Kidney capillary endothelial cell (primary cell): ENCODE results near the gene SEMA6D.

Source experiments
- DNase-seq: peaks from one replicate; pipeline ENCODE4 v3.0.0-alpha.2; 2018; ENCODE audit warnings: low spot score

The SEMA6D gene

GRCh38 chr15:47743886-47744285 lies 26.6 kb downstream of the SEMA6D start:
- DNase-seq: no peak

DNA sequence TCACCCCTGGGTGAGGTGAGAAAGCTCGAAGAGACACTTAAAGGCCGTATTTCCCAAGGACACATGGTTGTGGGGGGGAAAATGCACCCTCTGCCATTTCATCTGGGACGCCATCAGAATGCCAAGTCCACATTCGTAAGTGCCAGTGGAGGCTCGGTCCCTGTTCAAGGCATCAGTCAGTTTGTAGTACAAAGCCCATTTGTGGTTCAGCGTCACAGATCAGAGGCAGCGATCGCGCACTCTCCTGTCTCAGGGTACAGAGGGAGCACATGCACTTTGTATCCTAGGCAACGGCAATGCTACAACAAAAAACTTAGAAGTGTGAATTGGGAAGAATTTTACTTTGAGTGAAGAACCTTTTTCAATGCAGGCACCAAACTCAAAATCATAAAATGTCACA lies 27.2 kb downstream of the SEMA6D start:
- DNase-seq: no peak

DNA sequence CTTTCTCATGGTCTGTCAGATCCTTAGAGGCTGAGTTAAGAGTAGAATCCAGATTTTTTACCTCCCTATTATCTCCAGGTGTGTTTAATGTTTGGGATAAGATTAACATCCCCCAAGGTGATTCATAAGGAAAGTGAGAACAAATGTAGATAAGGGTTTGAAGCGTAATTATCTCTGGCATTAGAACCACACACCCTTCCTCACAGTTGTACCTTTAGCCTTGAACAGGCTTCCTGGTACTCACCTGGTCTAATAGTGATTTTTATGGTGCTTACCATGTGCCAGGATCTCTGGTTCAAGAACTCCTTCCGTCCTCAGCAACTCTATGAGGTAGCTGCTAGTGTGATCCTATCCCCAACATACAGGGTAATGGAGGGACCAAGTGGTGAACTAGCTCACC lies 27.7 kb downstream of the SEMA6D start:
- DNase-seq: no peak

DNA sequence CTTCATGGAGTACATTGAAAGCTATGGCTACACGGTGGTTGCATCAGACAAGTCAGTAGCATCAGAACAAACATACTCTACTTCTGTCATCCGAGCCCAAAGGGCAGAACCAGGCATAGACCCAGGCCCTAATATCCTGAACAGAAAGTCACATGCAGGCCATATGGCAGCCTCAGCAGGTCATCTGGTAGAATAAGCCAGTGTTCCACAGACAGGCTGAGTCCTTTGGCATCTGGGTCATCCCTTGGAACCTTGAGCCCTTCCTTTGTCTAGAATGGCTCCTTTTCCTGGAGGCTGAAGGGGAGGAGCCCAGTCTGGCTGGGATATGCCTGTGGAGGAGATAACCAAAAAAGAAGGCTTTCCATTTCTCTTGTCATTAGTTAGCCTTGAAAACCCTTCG lies 29.2 kb downstream of the SEMA6D start:
- no peak for DNase-seq

DNA sequence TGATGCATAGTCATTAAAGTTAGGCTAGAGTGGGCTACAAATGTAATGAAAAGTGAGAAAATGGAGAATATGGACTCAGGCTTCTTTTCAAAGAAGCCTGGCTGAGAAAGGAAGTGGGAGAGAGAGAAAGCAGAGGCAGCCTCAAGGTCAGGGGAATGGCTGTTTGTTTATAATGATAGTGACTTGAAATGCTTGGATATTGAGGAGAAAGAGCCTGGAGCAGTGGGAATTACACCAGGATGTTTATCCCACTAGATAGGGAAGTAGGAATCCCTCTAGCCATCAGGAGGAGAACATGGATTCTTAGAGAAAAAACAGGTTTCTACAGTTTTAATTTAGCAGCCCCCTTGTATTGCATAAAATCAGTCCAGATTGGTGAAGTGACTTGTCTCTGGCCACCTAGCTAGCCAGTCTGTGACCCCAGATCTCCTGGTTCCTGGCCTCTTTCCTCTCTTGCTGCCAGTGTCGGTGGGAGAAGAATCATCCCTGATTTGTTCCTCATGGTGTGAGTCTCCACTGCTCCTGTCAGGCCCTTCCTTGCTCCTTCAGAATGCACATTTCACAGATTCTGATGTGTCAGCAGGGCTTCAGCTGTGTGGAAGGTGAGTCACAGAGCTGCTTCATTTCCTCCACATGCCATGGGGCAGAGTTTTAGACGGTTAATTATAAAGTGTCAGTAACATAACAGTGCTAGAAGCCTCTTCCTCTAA lies 32.9 kb downstream of the SEMA6D start:
- DNase-seq: peak; percentile 91

GRCh38 chr15:47750740-47751262 lies 33.5 kb downstream of the SEMA6D start:
- no peak for DNase-seq

DNA sequence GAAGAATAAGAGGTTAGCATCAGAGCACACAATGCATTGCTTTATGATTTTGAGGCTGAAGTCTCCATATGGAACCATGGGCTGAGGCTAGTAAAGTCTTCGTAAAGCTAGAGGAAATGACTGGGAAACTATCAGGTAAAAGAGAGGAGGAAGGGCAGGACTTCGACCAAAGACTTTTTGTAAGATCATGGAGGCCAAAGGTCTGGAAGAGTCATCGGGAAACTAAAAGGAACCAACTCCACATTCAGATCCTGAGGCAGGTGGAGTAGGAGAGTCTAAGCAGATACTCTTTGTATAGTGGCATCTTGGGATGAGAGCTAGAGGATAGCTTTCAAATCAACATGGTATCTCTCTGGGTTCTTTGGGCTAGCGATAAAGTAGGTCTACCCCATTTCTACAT lies 36.3 kb downstream of the SEMA6D start:
- no peak for DNase-seq

- DNase-seq: no peak
These were observed 37.0 kb downstream of the SEMA6D start for GRCh38 chr15:47754312-47754711.

DNA sequence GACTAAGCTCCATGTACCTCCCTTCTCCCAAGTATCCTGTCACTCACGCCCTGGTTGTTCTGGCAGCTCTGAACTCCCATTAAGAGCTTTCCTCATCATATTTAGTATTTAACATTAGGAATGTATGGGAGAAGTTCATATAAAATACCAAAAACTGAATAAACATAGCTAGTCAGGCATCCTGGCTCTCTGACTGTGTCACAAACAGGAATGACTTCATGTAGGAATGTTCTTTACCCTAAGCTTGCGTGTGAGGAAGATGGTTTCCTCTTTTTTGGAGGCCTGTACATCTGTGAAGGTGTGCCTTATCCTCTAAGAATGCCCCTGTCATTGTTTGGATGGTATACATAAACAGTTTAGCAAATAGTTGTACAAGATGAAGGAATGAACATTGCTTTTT lies 38.6 kb downstream of the SEMA6D start:
- no peak for DNase-seq

DNA sequence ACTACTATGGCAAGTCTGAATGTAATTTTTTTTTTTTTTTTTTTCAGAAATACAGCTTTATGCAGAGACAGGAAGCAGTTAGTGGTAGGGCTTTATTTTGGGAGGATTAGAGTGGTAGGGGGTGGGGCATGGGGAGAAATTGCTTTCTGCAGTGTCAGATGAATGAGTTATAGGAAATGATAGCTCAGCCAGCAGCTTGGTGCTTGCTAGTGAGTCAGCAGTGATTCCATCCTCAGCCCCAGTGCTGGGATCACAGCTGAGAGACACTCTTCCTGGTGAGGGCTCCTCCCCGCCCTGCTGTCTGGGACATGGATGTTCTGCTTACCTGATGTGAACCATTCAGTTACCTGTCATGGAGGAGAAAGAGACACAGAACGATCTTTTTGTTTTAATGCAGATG lies 39.6 kb downstream of the SEMA6D start:
- DNase-seq: peak; percentile 84

DNA sequence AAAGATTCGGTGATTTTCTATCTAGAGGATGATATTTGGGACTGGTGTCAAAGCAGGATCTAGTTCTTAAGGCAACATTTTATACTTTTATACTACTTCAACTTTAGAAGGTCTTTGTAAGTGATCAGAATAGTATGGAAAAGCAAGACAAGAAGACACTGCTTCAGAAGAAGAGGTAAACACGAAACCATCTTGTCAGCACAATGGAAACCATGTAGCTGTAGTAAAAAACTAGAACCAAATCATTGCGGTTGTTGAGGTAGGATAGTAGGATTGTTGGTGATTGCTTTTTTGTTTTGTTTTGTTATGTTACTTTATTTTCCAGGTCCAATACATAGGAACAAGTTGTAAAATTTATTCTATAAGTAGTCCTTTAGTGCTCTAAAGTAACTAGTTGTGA lies 40.0 kb downstream of the SEMA6D start:
- no peak for DNase-seq

- DNase-seq: no peak
These were observed 45.3 kb downstream of the SEMA6D start for GRCh38 chr15:47762621-47763020.

- no peak for DNase-seq
These were observed 47.4 kb downstream of the SEMA6D start for GRCh38 chr15:47764666-47765065.

DNA sequence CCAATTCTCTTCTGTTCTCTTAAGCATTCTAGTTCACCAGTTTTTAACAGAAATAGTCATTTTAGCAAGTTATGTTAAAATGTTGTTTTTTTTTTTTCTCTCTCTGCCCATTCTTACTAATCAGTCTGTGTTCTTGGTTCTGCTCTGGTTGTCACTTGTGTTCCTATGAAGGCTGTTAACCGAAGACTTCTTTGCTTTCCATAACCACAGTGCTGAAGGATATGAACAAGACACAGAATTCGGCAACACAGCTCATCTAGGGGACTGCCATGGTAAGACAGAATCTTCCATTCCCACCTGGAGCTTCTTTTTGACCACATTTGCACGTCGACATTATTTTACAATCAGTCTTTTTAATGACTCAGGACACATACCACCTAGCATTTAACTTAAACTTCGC lies 49.1 kb downstream of the SEMA6D start:
- DNase-seq: no peak

GRCh38 chr15:47767035-47767434 lies 49.7 kb downstream of the SEMA6D start:
- DNase-seq: no peak

GRCh38 chr15:47768735-47769134 lies 51.4 kb downstream of the SEMA6D start:
- no peak for DNase-seq

- no peak for DNase-seq
These were observed 51.9 kb downstream of the SEMA6D start for GRCh38 chr15:47769166-47769565.

- no peak for DNase-seq
These were observed 55.8 kb downstream of the SEMA6D start for GRCh38 chr15:47773143-47773542.

DNA sequence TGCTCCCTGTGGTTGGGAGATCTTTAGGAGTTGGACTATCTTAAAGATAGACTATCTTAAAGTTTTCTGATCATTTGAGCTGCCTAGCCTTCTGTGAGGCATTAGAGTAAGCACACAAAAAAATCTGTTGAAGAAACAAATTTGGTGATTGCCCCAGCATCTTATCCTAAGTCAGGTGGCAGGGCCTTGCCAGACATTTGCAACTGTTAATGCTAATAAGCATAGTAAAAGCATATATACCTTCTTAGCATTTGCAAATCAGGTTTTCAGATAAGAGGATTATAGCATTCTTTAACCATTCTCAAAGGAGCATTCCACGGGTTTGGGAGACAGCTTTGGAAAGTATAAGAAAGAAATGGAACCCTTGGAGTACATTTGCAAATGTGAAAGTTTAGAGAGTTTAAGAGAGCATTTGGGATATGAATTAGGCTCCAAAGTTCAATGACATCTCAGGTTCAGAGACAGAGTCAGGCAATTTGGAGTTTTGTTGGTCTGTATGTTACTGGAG lies 61.0 kb downstream of the SEMA6D start:
- no peak for DNase-seq

DNA sequence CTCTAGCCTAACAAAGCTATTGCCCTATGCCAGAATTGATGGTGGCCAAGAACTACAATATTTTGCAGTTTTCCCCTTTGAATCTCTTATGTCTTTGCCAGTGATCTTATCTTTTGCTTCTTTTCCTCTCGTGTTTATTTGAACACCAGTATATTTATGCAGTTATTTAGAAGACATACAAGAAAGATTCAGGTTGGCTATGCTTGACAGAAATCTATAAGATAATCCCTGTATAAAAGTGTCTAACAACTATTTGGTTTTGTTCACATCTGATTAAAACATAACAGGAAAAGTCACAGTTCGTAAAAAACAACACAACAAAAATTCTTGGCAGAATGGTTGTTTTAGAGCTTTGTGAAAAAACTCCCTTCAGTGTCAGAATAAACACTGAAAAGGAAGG lies 63.7 kb downstream of the SEMA6D start:
- DNase-seq: no peak

DNA sequence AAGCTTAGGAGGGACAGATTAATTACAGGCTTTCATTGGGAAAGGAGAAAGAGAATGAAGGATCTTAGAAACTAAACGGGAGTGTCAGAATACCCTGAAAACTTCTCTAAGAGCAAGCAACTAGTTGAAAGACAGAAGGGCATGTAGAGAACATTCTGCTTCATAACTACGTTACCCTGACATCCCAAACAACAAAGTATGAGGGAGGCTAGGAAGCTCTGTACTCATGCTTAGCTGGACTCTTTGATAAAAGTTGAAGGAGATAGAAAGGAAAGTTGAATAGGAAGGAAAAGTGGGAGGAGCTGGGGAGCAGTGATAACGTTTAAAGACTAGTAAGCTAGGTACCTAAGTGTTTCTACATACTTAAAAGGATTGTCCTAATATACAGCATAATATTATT lies 64.2 kb downstream of the SEMA6D start:
- no peak for DNase-seq

- no peak for DNase-seq
These were observed 67.5 kb downstream of the SEMA6D start for GRCh38 chr15:47784820-47785219.

DNA sequence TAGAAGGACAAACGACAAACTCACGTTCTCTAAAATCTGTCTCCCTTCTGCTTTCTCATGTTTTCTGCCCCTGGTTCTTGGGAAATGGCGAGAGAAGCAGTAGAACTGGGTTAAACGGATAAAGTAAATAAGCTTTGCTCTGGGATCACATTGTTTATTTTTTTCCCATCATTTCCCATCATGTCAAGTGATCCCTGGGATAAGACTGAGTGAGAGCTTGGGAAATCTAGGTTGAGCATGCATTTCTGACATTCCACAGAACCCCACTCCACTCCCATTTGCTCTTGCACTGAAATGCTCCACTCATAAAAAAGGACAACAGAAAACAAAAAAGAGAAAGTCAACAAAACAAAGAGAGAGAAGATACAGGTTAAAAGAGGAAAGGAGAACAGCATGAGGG lies 69.1 kb downstream of the SEMA6D start:
- no peak for DNase-seq

GRCh38 chr15:47787875-47788274 lies 70.6 kb downstream of the SEMA6D start:
- DNase-seq: no peak
